GM23248 (cell line): ENCODE measurements around the gene CCNF. TPM values are rescaled to one million over a fixed set of nuclear protein-coding genes. Genes with fewer than 3 reads are reported as not detected.

Source experiments
- DNase-seq: peaks from one replicate; pipeline ENCODE4 v3.0.0-alpha.2; 2015
- H2AFZ ChIP-seq: fragments of 200-600 bp; sonication (generic); 2 replicates; pipeline ENCODE4 v1.6.1; 2016; ENCODE audit warnings: antibody characterized with exemption
- H3F3A ChIP-seq: fragments of 200-600 bp; sonication (generic); 2 replicates; pipeline ENCODE4 v1.6.1; 2016; ENCODE audit warnings: mild to moderate bottlenecking, antibody characterized with exemption, mixed run types; ENCODE audit not compliant: insufficient read depth
- H3K27ac ChIP-seq: fragments of 200-600 bp; sonication (generic); 2 replicates; pipeline ENCODE4 v1.5.1; 2016; ENCODE audit warnings: mild to moderate bottlenecking
- H3K27me3 ChIP-seq: fragments of 200-600 bp; sonication (generic); replicated peaks from 2 replicates; pipeline ENCODE4 v1.6.1; 2016; ENCODE audit warnings: mild to moderate bottlenecking; ENCODE audit not compliant: insufficient read depth
- H3K36me3 ChIP-seq: fragments of 200-600 bp; sonication (generic); 2 replicates; pipeline ENCODE4 v1.6.1; 2016; ENCODE audit warnings: low read depth, mild to moderate bottlenecking
- H3K4me1 ChIP-seq: fragments of 200-600 bp; sonication (generic); 2 replicates; pipeline ENCODE4 v1.6.1; 2016; ENCODE audit warnings: mild to moderate bottlenecking; ENCODE audit not compliant: insufficient read depth
- H3K4me2 ChIP-seq: fragments of 200-600 bp; sonication (generic); one replicate; pipeline ENCODE4 v1.6.1; 2016; ENCODE audit warnings: mild to moderate bottlenecking; ENCODE audit not compliant: unreplicated experiment
- H3K4me3 ChIP-seq: fragments of 200-600 bp; sonication (generic); 2 replicates; pipeline ENCODE4 v1.5.1; 2016; ENCODE audit warnings: mild to moderate bottlenecking
- H3K79me2 ChIP-seq: fragments of 200-600 bp; sonication (generic); 2 replicates; pipeline ENCODE4 v1.6.1; 2016; ENCODE audit warnings: mild to moderate bottlenecking; ENCODE audit not compliant: insufficient read depth
- H3K9ac ChIP-seq: fragments of 200-600 bp; sonication (generic); 2 replicates; pipeline ENCODE4 v1.6.1; 2016; ENCODE audit warnings: mild to moderate bottlenecking
- H3K9me2 ChIP-seq: fragments of 200-600 bp; sonication (generic); 2 replicates; pipeline ENCODE4 v1.6.1; 2016; ENCODE audit warnings: mixed run types, mild to moderate bottlenecking, moderate library complexity; ENCODE audit not compliant: insufficient read depth
- H3K9me3 ChIP-seq: fragments of 200-600 bp; sonication (generic); one replicate; pipeline ENCODE4 v1.6.1; 2017; ENCODE audit warnings: low read depth
- H4K20me1 ChIP-seq: fragments of 200-600 bp; sonication (generic); 2 replicates; pipeline ENCODE4 v1.6.0; 2016; ENCODE audit not compliant: insufficient read depth
- EZH2 ChIP-seq: fragments of 200-600 bp; sonication (generic); IDR thresholded peaks from 2 replicates; pipeline ENCODE4 v1.6.1; 2018; ENCODE audit warnings: antibody characterized with exemption, mild to moderate bottlenecking; ENCODE audit not compliant: insufficient read depth, poor library complexity, severe bottlenecking
- EZH2phosphoT487 ChIP-seq: fragments of 200-600 bp; sonication (generic); IDR thresholded peaks from 2 replicates; pipeline ENCODE4 v1.6.1; 2018; ENCODE audit warnings: antibody characterized with exemption, moderate library complexity, mild to moderate bottlenecking, low read depth; ENCODE audit not compliant: insufficient read depth
- WGBS, 2 experiments: methylation state at CpG; one replicate each; pipeline ENCODE4 v1.1.6; 2015 to 2017; ENCODE audit warnings: low lambda C conversion rate in 2 of 2, low coverage in 1 of 2; ENCODE audit errors: missing lambda C conversion rate in 2 of 2; 5-methylcytosine and 5-hydroxymethylcytosine counted together
- in situ Hi-C: fragments of 300-500 bp; cut with MboI; formaldehyde crosslinking; loops from 2 replicates; pipeline ENCODE4 v1.15.0; 2020
- polyA plus RNA-seq: library from polyadenylated mRNA; unstranded; fragments of >200 nt; fragmentation: Nextera tagmentation; extraction: Ambion mirVana; gene quantifications from 2 replicates; pipeline ENCODE4 v1.2.1, GENCODE V29; 2016
- total RNA-seq: library from RNA; depleted of rRNA; stranded (reverse); fragments of >200 nt; shearing (Covaris generic); gene quantifications from 2 replicates; pipeline ENCODE4 v1.2.3, GENCODE V29; 2014

CCNF gene
- total and polyA plus RNA-seq, 2 experiments from 2014 or later: 9.3 to 11.5 TPM

DNA sequence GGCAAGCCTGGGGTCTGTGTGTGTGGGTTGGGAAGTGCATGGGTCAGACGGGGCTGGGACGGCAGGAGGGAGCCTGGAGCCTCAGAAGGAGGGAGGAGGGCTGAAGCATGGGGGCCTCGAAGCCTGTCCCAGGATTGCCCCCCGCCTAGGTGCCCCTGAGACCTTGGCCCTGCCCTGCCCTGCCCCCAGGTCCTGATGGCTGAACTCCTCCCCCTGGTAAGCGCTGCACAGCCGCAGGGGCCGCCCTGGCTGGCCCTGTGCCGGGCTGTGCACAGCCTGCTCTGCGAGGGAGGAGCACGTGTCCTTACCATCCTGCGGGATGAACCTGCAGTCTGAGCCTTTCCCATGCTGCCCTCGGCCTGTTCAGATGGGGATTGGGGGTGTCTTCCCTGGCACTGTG, 35.1 kb downstream of the CCNF start:
- in situ Hi-C loops: no loop called here
- TF ChIP-seq EZH2phosphoT487 (no peak), EZH2 (no peak)
- Histone ChIP-seq H3K27me3 (no peaks in the 10 kb centered on the region), H3K9me2 (no peaks in the 10 kb centered on the region), H3K79me2 (no peaks in the 10 kb centered on the region), H3K9ac (no peak overlapping the region), H4K20me1 (no peaks in the 10 kb centered on the region), H3F3A (no peaks in the 10 kb centered on the region), H3K27ac (no peak overlapping the region), H2AFZ (no peak overlapping the region), H3K4me2 (no peak overlapping the region), H3K36me3 (no peaks in the 10 kb centered on the region), H3K9me3 (no peaks in the 10 kb centered on the region), H3K4me1 (no peaks in the 10 kb centered on the region), H3K4me3 (no peak overlapping the region)
- 86 to 90% methylated on average over 12 of the region's 12 CpGs for WGBS, 2 experiments
- DNase-seq: no peak

DNA sequence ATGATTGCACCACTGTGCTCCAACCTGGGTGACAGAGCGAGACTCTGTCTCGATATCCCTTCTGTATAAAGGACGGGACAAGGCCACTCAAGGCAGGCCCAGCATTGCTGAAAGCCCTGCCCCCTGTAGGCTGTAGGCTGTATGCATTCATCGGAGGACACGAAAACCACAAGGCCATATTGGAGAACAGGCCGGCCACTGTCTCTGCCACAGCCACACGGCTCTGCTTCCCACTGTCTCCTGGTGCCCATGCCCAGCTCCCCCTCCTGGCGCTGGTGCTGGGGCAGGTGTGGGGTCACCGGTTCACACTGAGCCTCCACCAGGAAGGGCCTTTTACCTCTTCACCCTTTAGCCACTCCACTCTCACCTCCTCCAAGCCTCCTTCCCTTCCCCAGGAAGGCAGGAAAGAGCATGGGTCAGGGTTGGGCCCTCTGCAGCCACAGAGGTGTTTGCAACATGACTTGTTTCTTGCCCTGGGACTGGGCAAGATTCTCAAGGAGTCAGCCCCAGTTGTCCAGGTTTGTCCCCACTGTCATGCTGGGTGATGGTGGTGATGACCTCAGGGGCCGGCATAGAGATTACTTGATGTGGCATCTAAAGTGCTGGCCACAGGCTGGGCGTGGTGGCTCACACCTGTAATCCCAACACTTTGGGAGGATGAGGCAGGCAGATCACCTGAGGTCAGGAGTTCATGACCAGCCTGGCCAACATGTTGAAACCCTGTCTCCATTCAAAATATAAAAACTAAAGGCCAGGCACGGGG, 36.6 kb downstream of the CCNF start:
- peak; percentile 34 for DNase-seq
- H3K9me3 ChIP-seq: no peaks in the 10 kb centered on the region
- H3K4me2 ChIP-seq: no peak overlapping the region
- in situ Hi-C loops: no loop called here
- no peaks in the 10 kb centered on the region for H3K4me1 ChIP-seq
- H3K79me2 ChIP-seq: no peaks in the 10 kb centered on the region
- no peaks in the 10 kb centered on the region for H3K36me3 ChIP-seq
- TF ChIP-seq EZH2 (no peak), EZH2phosphoT487 (no peak)
- no peaks in the 10 kb centered on the region for H4K20me1 ChIP-seq
- H3K4me3 ChIP-seq: no peak overlapping the region
- no peak overlapping the region for H3K27ac ChIP-seq
- WGBS, 2 experiments: 67 to 72% methylated on average over 12 of the region's 12 CpGs
- no peaks in the 10 kb centered on the region for H3K9me2 ChIP-seq
- H3K27me3 ChIP-seq: no peaks in the 10 kb centered on the region
- no peak overlapping the region for H2AFZ ChIP-seq
- no peak overlapping the region for H3K9ac ChIP-seq
- no peaks in the 10 kb centered on the region for H3F3A ChIP-seq

DNA sequence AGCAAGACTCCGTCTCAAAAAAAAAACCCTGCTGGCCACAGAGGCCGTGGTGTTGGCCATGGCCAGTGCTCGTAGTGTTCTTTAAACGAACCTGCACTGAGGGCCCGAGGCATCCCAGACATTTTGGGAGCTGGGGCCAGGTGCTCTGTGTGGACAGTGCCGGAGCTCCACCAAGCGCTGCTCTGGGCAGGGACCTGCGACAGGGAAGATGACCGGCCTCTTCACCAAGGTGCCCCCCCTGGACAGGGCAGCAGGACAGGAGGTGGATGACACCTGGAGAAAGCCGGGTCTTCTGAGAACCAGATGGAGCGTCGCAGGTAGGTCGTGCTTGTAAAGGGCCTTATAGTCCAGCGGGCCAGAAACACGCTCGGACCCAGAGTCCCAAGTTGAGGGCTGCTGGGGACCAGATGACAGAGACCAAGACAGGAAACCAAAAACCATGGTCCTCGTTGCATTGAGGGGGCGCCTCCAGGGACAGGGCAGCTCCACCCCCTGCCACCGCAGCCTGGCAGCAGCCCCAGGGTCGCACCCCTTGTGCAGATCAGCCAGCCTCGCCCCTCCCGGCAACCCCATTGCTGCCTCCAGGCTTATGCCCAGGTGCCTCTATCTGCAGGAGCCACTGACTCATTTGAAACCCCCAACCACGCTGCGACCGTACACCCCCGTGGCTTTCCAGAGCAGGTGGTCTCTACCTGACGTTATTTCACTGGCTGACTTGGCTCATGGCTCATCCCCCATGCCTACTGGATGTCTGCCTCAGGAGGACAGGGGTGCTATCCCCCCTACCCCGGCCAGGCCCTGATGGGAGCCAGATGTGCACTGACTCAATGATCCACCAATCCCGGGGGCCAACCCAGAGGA, 37.6 kb downstream of the CCNF start:
- Histone ChIP-seq H3F3A (no peaks in the 10 kb centered on the region), H3K27ac (no peak overlapping the region), H3K4me2 (peak overlapping the region; percentile 77), H3K9me2 (no peaks in the 10 kb centered on the region), H3K27me3 (no peaks in the 10 kb centered on the region), H3K4me3 (peak overlapping the region; percentile 66; the same call in 1 of the 2 replicates), H3K4me1 (no peaks in the 10 kb centered on the region), H3K36me3 (no peaks in the 10 kb centered on the region), H2AFZ (no peak overlapping the region), H3K9ac (peak overlapping the region; percentile 78), H3K79me2 (no peaks in the 10 kb centered on the region), H3K9me3 (no peaks in the 10 kb centered on the region), H4K20me1 (no peaks in the 10 kb centered on the region)
- in situ Hi-C loops: no loop called here
- DNase-seq: no peak
- WGBS, 2 experiments: 75 to 78% methylated on average over 26 to 29 of the region's 29 CpGs
- TF ChIP-seq EZH2phosphoT487 (no peak), EZH2 (no peak)

DNA sequence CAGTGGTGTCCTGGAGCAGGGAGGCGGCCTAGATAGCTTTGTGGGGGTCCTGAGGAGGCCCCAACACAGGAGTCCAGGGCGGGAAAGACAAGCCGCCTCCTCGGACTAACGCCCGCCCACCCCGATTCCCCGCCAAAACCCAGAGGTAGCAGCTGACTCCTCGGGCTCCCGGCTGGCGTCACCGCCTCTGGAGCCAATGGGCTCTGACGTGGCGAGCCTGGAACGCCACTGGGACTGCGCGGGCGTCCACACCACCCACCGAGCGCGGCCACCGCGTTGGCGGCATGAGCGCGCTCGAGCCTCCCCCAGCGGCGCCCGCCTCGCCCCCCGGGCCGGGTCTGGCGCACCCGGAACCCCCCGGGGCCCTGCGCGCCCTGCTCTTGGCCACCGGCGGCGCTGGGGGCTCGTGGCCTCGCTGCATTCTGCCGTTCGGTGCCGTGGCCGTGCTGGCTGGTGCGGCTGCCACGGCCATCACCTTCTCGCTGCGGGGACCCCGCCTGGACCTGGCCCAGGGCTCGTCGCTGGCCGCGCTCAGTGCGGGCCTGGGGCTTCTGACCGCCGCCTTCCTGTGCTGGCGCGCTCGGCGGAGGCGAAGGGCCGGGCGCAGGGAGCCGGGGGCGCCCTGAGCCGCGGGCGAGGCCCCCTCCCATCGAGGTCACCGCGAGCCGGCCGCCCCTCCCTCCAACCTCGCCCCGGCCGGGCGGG, 38.4 kb downstream of the CCNF start:
- TF ChIP-seq EZH2 (no peak), EZH2phosphoT487 (no peak)
- H3K9ac ChIP-seq: peak overlapping the region; percentile 78
- H3K79me2 ChIP-seq: no peaks in the 10 kb centered on the region
- 1 to 2% methylated on average over 49 to 56 of the region's 80 CpGs for WGBS, 2 experiments
- H4K20me1 ChIP-seq: no peaks in the 10 kb centered on the region
- in situ Hi-C loops: no loop called here
- peak overlapping the region; percentile 77 for H3K4me2 ChIP-seq
- no peaks in the 10 kb centered on the region for H3K36me3 ChIP-seq
- peak overlapping the region; percentile 66 for H3K4me3 ChIP-seq
- no peaks in the 10 kb centered on the region for H3K4me1 ChIP-seq
- H3F3A ChIP-seq: no peaks in the 10 kb centered on the region
- H3K9me2 ChIP-seq: no peaks in the 10 kb centered on the region
- H3K27ac ChIP-seq: no peak overlapping the region
- DNase-seq: peak; percentile 93
- H3K9me3 ChIP-seq: no peaks in the 10 kb centered on the region
- H3K27me3 ChIP-seq: no peaks in the 10 kb centered on the region
- peak overlapping the region; percentile 62 for H2AFZ ChIP-seq
